GM12878 (cell line): Measurements from ENCODE around the gene FHL1. TPM values are rescaled to one million over a fixed set of nuclear protein-coding genes. Genes with fewer than 3 reads are reported as not detected.

Experiments
- ATAC-seq: fragments of 200-7000 bp; cut with Tn5 transposase; 3 replicates; pipeline ENCODE4 v1.9.1; 2020; ENCODE audit warnings: mild to moderate bottlenecking, moderate library complexity
- BruUV-seq: library from RNA; stranded (reverse); fragments of 400-500 nt; replicated peaks from 2 replicates; lab custom pipeline; 2021; lab: Mats Ljungman, UMichigan
- CTCF ChIA-PET: fragments of 300-600 bp; sonication (Branson Sonifier 250); formaldehyde crosslinking; extraction: SDS; loops from one replicate; lab custom pipeline; 2021; ENCODE audit warnings: inconsistent platforms; lab: Yijun Ruan, JAX
- POLR2A ChIA-PET: fragments of 350-600 bp; formaldehyde crosslinking; extraction: SDS; loops from one replicate; lab custom pipeline; 2021; ENCODE audit warnings: inconsistent platforms; lab: Charles Lee
- RAD21 ChIA-PET: fragments of 300-600 bp; sonication (Branson Sonifier 250); formaldehyde crosslinking; loops from one replicate; lab custom pipeline; 2023; ENCODE audit warnings: antibody characterized with exemption; ENCODE audit not compliant: unreplicated experiment; lab: Charles Lee
- SMC1A ChIA-PET: fragments of 300-600 bp; sonication (Branson Sonifier 250); formaldehyde crosslinking; loops from one replicate; lab custom pipeline; 2023; ENCODE audit not compliant: unreplicated experiment, uncharacterized antibody; lab: Charles Lee
- DNase-seq: peaks from one replicate; pipeline ENCODE4 v3.0.0-alpha.2; 2011; ENCODE audit warnings: low read depth, low spot score
- FAIRE-seq: peaks from 3 replicates; lab custom pipeline; 2011; peaks lifted over from hg19 to GRCh38; lab: Jason Lieb, UNC
- H2AFZ ChIP-seq: 2 replicates; pipeline ENCODE4 v1.6.0; 2011; ENCODE audit warnings: low read depth, low read length, control low read depth; ENCODE audit not compliant: control insufficient read depth
- H3K27ac ChIP-seq: 2 replicates; pipeline ENCODE4 v1.5.1; 2011; ENCODE audit warnings: control low read depth; ENCODE audit not compliant: control insufficient read depth, insufficient read depth
- H3K27me3 ChIP-seq, 2 experiments: replicated peaks in 1 of 2; 2 replicates each; pipeline versions ENCODE4 v1.6.0 to v1.6.1; 2011; ENCODE audit warnings: low read length in 1 of 2; ENCODE audit not compliant: control insufficient read depth in 2 of 2, insufficient read depth in 2 of 2
- H3K36me3 ChIP-seq, 2 experiments: 2 replicates each; pipeline ENCODE4 v1.5.1; 2011; ENCODE audit warnings: low read length in 1 of 2; ENCODE audit not compliant: control insufficient read depth in 2 of 2, insufficient read depth in 2 of 2
- H3K4me1 ChIP-seq: 2 replicates; pipeline ENCODE4 v1.6.1; 2011; ENCODE audit warnings: mild to moderate bottlenecking, low read length, moderate library complexity, mixed read lengths; ENCODE audit not compliant: control insufficient read depth, insufficient read depth
- H3K4me2 ChIP-seq: 2 replicates; pipeline ENCODE4 v1.6.0; 2011; ENCODE audit warnings: control low read depth; ENCODE audit not compliant: control insufficient read depth, insufficient read depth
- H3K4me3 ChIP-seq: fragments of 200-600 bp; sonication (generic); 2 replicates; pipeline ENCODE4 v1.5.1; 2016
- H3K79me2 ChIP-seq: 2 replicates; pipeline ENCODE4 v1.6.0; 2011; ENCODE audit warnings: low read length; ENCODE audit not compliant: control insufficient read depth, insufficient read depth
- H3K9ac ChIP-seq: 2 replicates; pipeline ENCODE4 v1.8.0; 2011; ENCODE audit warnings: low read length, control low read depth, mixed read lengths; ENCODE audit not compliant: control insufficient read depth, insufficient read depth
- H3K9me3 ChIP-seq: replicated peaks from 3 replicates; pipeline ENCODE4 v1.5.1; 2011; ENCODE audit warnings: mild to moderate bottlenecking, low read length; ENCODE audit not compliant: control insufficient read depth, insufficient read depth
- H4K20me1 ChIP-seq: 2 replicates; pipeline ENCODE4 v1.6.0; 2011; ENCODE audit not compliant: control insufficient read depth, insufficient read depth
- GATAD2B ChIP-seq: fragments of 450-650 bp; conservative IDR thresholded peaks from 2 replicates; pipeline ENCODE4 v1.6.1; 2017; ENCODE audit warnings: low read depth, mild to moderate bottlenecking, moderate library complexity
- MEF2B ChIP-seq: fragments of 450-650 bp; IDR thresholded peaks from 2 replicates; pipeline ENCODE4 v1.6.1; 2018; ENCODE audit warnings: mild to moderate bottlenecking, moderate library complexity; ENCODE audit not compliant: partially characterized antibody, poor library complexity, severe bottlenecking
- NFXL1 ChIP-seq: fragments of 450-650 bp; IDR thresholded peaks from 2 replicates; pipeline ENCODE4 v1.6.1; 2017; ENCODE audit warnings: antibody characterized with exemption, mild to moderate bottlenecking, borderline replicate concordance
- SUZ12 ChIP-seq: fragments of 200-600 bp; sonication (generic); IDR thresholded peaks from one replicate; pipeline ENCODE4 v1.6.1; 2018; ENCODE audit warnings: antibody characterized with exemption, mild to moderate bottlenecking; ENCODE audit not compliant: unreplicated experiment
- WGBS: methylation state at CpG from one replicate; pipeline ENCODE4 v1.1.6; 2016; ENCODE audit warnings: low lambda C conversion rate; ENCODE audit not compliant: insufficient replicate concordance, insufficient coverage; ENCODE audit errors: missing lambda C conversion rate; 5-methylcytosine and 5-hydroxymethylcytosine counted together
- in situ Hi-C: fragments of 300-500 bp; cut with MboI; formaldehyde crosslinking; loops from 9 replicates; pipeline ENCODE4 v1.14.3; 2018; ENCODE audit warnings: mixed read lengths
- intact Hi-C: fragments of 100-400 bp; cut with micrococcal nuclease; formaldehyde crosslinking; loops from one replicate; pipeline ENCODE4 v1.14.2; 2022; ENCODE audit not compliant: unreplicated experiment
- polyA plus RNA-seq, 11 experiments: library from polyadenylated mRNA; depleted of rRNA in 4 of 11; unstranded in 6 of 11; stranded (reverse) in 5 of 11; fragments of >200 nt; fragmentation: Nextera tagmentation in 4 of 11; fragmentation: Illumina TruSeq in 1 of 11; extraction: Ambion mirVana in 4 of 11; extraction: Trizol in 1 of 11; gene quantifications; 1 replicate in 1 of 11; 2 replicates in 10 of 11; pipeline versions ENCODE4 v1.2.1 to v1.2.3, GENCODE V29; 2011 to 2016; ENCODE audit warnings: inconsistent platforms in 2 of 11, missing spikeins in 2 of 11, low read depth in 1 of 11
- total RNA-seq, 4 experiments: library from RNA; depleted of rRNA in 3 of 4; stranded (reverse); fragments of >200 nt in 3 of 4; fragmentation: Illumina TruSeq in 1 of 4; extraction: Trizol in 1 of 4; gene quantifications; 2 replicates each; pipeline versions ENCODE4 v1.2.1 to v1.2.3, GENCODE V29; 2013 to 2021
- TF ChIP-seq, protein P1 (sequence below): fragments of 450-650 bp; IDR thresholded peaks from 2 replicates; pipeline ENCODE4 v1.6.1; 2017; ENCODE audit warnings: mild to moderate bottlenecking, moderate library complexity
- TF ChIP-seq, protein P2 (sequence below): fragments of 450-650 bp; IDR thresholded peaks from 2 replicates; pipeline ENCODE4 v1.6.1; 2017; ENCODE audit warnings: mild to moderate bottlenecking
- TF ChIP-seq, protein P3 (sequence below): IDR thresholded peaks from 2 replicates; pipeline ENCODE4 v1.6.1; 2012; ENCODE audit warnings: improper control_type of control experiment, low read depth, low read length; ENCODE audit not compliant: insufficient replicate concordance

The FHL1 gene
- total and polyA plus RNA-seq, 10 of the 15 experiments (the other 5 are each of a cell fraction or from before 2014, with no cell fraction given) = 0.13 to 0.59 (median 0.34) TPM; not detected in 1

DNA sequence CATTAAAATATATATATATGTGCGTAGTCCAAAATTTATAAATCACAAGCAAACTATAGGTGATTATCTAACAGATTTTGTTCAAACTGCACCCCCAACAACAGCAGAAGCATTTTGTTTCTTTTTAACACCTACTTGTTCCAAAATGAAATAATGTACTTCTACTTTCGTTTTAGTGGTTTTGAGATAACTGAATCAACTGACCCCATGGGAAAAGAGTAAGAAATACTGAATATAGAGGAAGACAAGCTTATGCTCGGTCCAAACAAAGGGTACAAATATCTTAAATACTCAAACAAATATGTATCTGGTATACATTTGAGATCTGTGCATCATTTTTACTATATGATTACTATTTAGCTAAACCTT, 81.5 kb downstream of the FHL1 start:
- in situ Hi-C loops = no loop called here
- 0 out of 2 replicates have a peak overlapping the region, but pooled peaks have one; percentile 12 for H3K4me3 ChIP-seq
- no peak for FAIRE-seq

More for the DNA sequence above, 81.5 kb downstream of the FHL1 start:
- intact Hi-C loops = no loop called here
- SMC1A ChIA-PET = interaction anchor here (0.6 to 1.4 kb wide), 4 partner anchors 14 to 118 kb away, joined by 3 to 4 read pairs (median 3); no protein-coding TSS in a partner anchor
- no peak overlapping the region; the same call in 1 of the 2 replicates for H2AFZ ChIP-seq
- H3K79me2 ChIP-seq = no peaks in the 10 kb centered on the region
- POLR2A ChIA-PET = interaction anchor here (0.6 kb wide), 1 partner anchor 28 kb away, joined by 3 read pairs; no protein-coding TSS in a partner anchor
- no peak overlapping the region for H3K9ac ChIP-seq
- peak overlapping the region; percentile 46; the same call in 1 of the 2 replicates for H3K4me2 ChIP-seq
- no peaks in the 10 kb centered on the region for H3K4me1 ChIP-seq
- H3K36me3 ChIP-seq = no peaks in the 10 kb centered on the region; a peak in 1 of 4 replicates
- no peaks in the 10 kb centered on the region for H3K9me3 ChIP-seq
- BruUV-seq = no TSS peak
- WGBS = 31% methylated on average over 3 of the region's 3 CpGs
- TF ChIP-seq GATAD2B (no peak), NFXL1 (no peak), MEF2B (peak; percentile 56), SUZ12 (no peak)
- TF ChIP-seq, protein P1, sequence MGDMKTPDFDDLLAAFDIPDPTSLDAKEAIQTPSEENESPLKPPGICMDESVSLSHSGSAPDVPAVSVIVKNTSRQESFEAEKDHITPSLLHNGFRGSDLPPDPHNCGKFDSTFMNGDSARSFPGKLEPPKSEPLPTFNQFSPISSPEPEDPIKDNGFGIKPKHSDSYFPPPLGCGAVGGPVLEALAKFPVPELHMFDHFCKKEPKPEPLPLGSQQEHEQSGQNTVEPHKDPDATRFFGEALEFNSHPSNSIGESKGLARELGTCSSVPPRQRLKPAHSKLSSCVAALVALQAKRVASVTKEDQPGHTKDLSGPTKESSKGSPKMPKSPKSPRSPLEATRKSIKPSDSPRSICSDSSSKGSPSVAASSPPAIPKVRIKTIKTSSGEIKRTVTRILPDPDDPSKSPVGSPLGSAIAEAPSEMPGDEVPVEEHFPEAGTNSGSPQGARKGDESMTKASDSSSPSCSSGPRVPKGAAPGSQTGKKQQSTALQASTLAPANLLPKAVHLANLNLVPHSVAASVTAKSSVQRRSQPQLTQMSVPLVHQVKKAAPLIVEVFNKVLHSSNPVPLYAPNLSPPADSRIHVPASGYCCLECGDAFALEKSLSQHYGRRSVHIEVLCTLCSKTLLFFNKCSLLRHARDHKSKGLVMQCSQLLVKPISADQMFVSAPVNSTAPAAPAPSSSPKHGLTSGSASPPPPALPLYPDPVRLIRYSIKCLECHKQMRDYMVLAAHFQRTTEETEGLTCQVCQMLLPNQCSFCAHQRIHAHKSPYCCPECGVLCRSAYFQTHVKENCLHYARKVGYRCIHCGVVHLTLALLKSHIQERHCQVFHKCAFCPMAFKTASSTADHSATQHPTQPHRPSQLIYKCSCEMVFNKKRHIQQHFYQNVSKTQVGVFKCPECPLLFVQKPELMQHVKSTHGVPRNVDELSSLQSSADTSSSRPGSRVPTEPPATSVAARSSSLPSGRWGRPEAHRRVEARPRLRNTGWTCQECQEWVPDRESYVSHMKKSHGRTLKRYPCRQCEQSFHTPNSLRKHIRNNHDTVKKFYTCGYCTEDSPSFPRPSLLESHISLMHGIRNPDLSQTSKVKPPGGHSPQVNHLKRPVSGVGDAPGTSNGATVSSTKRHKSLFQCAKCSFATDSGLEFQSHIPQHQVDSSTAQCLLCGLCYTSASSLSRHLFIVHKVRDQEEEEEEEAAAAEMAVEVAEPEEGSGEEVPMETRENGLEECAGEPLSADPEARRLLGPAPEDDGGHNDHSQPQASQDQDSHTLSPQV = no peak
- TF ChIP-seq, protein P2, sequence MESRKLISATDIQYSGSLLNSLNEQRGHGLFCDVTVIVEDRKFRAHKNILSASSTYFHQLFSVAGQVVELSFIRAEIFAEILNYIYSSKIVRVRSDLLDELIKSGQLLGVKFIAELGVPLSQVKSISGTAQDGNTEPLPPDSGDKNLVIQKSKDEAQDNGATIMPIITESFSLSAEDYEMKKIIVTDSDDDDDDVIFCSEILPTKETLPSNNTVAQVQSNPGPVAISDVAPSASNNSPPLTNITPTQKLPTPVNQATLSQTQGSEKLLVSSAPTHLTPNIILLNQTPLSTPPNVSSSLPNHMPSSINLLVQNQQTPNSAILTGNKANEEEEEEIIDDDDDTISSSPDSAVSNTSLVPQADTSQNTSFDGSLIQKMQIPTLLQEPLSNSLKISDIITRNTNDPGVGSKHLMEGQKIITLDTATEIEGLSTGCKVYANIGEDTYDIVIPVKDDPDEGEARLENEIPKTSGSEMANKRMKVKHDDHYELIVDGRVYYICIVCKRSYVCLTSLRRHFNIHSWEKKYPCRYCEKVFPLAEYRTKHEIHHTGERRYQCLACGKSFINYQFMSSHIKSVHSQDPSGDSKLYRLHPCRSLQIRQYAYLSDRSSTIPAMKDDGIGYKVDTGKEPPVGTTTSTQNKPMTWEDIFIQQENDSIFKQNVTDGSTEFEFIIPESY = no peak
- TF ChIP-seq, protein P3, sequence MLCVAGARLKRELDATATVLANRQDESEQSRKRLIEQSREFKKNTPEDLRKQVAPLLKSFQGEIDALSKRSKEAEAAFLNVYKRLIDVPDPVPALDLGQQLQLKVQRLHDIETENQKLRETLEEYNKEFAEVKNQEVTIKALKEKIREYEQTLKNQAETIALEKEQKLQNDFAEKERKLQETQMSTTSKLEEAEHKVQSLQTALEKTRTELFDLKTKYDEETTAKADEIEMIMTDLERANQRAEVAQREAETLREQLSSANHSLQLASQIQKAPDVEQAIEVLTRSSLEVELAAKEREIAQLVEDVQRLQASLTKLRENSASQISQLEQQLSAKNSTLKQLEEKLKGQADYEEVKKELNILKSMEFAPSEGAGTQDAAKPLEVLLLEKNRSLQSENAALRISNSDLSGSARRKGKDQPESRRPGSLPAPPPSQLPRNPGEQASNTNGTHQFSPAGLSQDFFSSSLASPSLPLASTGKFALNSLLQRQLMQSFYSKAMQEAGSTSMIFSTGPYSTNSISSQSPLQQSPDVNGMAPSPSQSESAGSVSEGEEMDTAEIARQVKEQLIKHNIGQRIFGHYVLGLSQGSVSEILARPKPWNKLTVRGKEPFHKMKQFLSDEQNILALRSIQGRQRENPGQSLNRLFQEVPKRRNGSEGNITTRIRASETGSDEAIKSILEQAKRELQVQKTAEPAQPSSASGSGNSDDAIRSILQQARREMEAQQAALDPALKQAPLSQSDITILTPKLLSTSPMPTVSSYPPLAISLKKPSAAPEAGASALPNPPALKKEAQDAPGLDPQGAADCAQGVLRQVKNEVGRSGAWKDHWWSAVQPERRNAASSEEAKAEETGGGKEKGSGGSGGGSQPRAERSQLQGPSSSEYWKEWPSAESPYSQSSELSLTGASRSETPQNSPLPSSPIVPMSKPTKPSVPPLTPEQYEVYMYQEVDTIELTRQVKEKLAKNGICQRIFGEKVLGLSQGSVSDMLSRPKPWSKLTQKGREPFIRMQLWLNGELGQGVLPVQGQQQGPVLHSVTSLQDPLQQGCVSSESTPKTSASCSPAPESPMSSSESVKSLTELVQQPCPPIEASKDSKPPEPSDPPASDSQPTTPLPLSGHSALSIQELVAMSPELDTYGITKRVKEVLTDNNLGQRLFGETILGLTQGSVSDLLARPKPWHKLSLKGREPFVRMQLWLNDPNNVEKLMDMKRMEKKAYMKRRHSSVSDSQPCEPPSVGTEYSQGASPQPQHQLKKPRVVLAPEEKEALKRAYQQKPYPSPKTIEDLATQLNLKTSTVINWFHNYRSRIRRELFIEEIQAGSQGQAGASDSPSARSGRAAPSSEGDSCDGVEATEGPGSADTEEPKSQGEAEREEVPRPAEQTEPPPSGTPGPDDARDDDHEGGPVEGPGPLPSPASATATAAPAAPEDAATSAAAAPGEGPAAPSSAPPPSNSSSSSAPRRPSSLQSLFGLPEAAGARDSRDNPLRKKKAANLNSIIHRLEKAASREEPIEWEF = no peak
- no peaks in the 10 kb centered on the region for H4K20me1 ChIP-seq
- ATAC-seq = peak; percentile 77
- H3K27me3 ChIP-seq = no peaks in the 10 kb centered on the region
- CTCF ChIA-PET = interaction anchor here (0.5 to 1.4 kb wide), 4 partner anchors 21 to 201 kb away, joined by 3 to 5 read pairs (median 3); no protein-coding TSS in a partner anchor
- RAD21 ChIA-PET = interaction anchor here (0.7 to 1.2 kb wide), 3 partner anchors 18 to 201 kb away, joined by 3 to 5 read pairs (median 5); no protein-coding TSS in a partner anchor
- no peak for DNase-seq
- H3K27ac ChIP-seq = peak overlapping the region; percentile 5; the same call in 1 of the 2 replicates
